Colon (tissue), 2 donors: ENCODE results near the gene NPIPB8.
"Not testable (repeated sequence)": the region's sequence is repeated elsewhere in the genome, so short reads cannot be mapped to it uniquely, and the experiment has no call there.

ENCODE experiments used
- FAIRE-seq: peaks from 2 replicates; lab custom pipeline; 2012; peaks lifted over from hg19 to GRCh38; lab: Jason Lieb, UNC
- donor health status: control.
- donor health status: control.

NPIPB8 gene

DNA sequence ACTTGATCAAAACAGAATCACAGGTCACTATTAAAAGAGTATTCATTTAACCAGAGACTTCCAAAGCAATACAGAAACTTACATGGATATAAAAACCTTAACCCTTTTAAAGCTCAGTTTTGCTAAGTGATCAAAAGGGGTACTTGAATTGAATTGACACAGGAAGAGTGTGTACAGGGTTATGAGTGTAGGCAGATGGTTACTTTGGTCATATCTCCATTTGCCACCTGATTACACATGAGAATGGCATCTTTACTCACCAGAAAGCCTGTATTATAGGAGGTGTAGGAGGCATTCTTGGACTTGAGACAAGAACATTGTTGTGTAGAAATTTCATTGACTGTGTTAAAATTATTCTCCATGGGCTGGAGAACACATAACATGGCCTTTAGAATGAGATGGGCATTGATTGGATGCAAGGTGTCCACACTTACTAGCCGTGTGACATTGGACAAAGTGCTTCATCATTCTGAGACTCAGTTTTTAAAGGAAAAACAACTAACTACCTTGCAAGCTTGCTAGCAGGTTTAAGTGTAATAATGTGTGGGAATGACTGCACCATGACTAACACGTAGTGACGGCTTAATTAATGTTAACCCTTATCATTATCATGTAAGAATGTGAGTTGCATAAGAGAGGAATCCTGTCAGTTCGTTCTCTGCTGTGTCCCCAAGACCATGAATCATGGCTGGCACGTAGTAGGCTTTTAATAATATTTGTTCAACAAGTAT lies 1.6 kb upstream of the NPIPB8 start:
- not testable (repeated sequence) for FAIRE-seq

DNA sequence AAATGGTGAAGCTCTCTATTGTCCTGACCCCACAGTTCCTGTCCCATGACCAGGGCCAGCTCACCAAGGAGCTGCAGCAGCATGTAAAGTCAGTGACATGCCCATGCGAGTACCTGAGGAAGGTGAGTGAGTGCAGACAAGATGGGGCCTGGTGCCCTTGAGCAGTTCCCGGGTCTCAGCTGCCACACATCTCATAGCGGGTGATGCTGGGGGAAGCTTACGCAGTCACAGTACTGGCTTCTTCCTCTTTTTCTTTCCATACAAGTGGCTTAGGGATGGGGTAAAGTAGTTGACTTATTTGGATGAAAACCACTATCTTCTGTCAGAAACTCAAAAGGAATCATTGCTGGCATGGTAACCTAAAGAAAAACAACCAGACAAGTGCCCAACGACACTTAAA lies 494 bp downstream of the NPIPB8 start:
- not testable (repeated sequence) for FAIRE-seq

DNA sequence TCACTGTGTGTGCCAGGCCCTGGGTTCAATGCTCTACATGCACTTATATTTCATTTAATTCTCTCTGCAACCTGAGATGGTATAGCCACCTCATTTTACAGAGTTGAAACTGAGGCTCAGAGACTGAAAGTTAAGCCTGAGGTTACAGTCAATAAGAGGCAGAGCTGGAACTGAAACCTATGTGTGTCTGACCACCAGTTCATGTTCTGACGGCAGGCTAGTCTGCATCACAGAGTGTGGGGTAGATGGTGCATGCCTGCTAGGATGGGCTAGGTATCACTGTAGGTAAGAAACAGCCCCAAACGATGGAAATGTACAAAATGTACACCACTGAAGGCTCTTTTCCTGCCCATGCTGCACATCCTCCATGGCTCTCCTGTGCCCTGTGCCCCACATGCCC lies 2.1 kb downstream of the NPIPB8 start:
- FAIRE-seq, result not testable (repeated sequence)

DNA sequence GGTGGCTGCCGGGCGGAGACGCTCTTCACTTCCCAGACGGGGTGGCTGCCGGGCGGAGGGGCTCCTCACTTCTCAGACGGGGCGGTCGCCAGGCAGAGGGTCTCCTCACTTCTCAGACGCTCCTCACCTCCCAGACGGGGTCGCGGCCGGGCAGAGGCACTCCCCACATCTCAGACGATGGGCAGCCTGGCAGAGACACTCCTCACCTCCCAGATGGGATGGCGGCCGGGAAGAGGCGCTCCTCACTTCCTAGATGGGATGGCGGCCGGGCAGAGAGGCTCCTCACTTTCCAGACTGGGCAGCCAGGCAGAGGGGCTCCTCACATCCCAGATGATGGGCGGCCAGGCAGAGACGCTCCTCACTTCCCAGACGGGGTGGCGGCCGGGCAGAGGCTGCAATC lies 28.4 kb downstream of the NPIPB8 start:
- not testable (repeated sequence) for FAIRE-seq

DNA sequence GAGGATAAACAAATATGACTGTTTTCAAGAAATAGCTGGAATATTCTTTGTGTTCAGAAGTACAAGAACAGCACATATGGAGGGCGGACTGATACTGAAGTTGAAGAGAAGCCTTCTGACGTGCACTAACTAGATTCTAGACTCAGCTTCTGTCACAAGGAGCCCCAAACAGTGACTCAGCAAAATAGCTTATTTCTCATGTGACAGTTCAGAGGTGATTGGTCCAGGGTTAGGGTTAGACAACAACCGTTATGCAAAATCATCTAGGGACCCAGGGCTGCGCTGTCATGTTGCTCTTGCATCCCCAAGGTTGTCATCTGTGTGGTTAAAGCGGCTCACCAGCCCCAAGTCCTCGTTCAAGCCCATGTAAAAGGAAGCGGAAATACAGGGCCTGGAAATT lies 29.6 kb downstream of the NPIPB8 start:
- FAIRE-seq, result not testable (repeated sequence)

DNA sequence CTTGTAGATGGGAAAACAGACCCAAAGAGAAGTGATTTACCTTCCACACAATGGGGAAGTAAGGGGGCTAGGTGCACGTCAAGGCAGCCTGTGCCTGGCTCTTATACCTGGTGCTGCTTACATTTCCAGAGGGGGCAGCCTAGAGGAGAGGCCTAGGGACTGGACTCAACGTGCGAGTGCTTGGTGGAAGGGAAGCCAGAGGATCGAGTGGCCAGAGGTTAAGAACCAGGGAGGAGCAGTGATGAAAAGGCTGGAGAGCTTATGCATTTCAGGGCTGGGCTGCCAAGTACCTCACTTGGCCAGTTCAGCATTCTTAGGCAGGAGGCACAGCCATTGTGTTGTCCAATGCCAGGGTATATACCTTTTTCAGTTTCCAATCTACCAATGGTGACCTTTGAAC lies 30.3 kb downstream of the NPIPB8 start:
- not testable (repeated sequence) for FAIRE-seq

DNA sequence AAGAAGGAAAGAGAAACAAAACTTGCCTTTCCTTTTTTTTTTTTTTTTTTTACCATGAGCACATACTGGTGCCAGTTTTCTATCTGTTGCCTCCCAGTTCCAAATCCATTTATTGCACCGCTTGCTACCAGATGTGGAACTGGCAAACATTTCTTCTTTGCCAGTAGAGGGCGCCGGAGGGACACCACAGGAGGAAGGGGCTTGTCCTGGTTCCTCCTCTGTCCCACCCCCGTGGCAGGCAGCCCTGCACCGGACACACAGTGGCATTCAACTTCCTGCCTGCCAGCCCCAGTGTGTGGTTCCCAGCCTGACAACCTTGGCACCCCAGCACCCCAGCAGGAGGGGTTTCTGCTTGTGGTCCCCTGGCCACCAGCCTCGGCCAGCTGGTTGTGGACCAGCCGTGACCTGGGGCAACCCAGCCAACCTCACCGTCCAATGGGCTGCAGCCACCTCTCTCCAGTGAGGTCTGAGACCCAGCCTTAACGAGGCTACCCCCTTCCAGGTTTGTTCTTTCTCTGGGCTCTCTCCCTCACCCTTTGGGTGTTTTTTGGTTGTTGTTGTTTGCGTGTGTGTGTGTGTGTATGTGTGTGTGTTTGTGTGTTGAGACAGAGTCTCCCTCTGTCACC lies 50.6 kb downstream of the NPIPB8 start:
- FAIRE-seq, result not testable (repeated sequence)

DNA sequence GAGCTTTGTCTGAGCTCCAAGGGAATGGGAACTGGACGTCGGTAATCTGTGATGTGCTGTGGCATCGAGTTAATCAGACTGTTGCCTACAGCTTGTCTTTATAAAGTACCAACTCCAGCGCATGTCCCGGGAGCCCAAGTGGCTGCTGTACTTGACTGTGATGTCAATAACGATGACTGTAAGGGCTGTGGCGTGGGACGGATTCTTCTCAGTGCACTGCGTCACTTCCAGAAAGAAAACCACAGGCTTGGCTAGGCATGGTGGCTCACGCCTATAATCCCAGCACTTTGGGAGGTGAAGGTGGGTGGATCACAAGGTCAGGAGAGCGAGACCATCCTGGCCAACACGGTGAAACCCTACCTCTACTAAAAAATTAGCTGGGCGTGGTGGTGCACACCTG lies 51.6 kb downstream of the NPIPB8 start:
- FAIRE-seq, result not testable (repeated sequence)

DNA sequence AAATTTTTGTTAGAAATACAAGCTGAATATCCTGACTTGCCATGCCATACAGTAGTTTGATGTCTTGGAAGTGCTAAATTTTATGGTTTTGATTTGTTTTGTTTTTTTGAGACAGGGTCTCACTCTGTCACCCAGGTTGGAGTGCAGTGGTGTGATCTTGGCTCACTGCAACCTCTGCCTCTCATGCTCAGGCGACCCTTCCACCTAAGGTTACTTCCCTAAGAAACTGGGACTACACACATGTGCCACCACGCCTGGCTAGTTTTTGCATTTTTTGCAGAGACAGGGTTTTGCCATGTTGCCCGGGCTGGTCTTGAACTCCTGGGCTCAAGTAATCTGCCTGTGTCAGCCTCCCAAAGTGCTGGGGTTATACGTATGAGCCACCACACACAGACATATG lies 53.9 kb downstream of the NPIPB8 start:
- not testable (repeated sequence) for FAIRE-seq

DNA sequence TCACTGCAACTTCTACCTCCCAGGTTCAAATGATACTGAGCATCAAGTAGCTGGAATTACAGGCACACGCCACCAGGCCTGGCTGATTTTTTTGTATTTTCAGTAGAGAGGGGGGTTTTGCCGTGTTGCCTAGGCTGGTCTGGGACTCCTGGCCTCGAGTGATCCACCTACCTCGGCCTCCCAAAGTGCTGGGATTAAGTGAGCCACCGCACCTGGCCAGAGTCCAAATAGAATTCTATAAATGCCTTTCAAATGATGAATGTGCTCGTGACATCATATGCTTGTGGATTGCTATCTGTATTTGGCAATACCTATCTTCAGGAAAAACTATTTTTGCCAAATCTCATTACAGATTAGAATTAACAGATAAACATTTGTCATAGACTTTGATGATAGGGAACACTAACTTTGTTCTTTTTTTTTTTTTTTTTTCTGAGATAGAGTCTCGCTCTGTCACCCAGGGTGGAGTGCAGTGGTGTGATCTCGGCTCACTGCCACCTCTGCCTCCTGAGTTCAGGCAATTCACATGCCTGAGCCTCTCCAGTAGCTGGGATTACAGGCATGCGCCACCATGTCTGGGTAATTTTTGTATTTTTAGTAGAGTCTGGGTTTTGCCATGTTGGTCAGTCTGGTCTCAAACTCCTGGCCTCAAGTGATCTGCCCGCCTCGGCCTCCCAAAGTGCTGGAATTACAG lies 55.5 kb downstream of the NPIPB8 start:
- FAIRE-seq, result not testable (repeated sequence)

DNA sequence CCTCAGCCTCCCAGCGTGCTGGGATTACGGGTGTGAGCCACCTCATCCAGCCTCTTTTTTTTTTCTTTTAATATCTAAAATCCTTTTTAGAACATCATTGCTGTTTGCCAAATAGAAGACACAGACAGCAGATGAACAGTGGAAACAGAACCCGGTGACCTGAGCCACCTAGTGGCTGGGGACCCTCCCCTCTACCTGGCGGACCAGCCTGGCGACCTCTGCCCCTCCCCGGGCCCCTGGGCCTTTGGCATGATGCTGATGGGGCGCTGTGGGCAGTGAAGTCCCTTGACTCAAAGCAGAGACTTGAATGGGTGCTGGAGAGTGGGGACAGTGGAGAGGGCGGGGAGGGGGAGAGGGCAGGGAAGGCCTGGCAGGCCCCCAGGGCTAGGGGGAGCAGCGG lies 61.9 kb downstream of the NPIPB8 start:
- not testable (repeated sequence) for FAIRE-seq

DNA sequence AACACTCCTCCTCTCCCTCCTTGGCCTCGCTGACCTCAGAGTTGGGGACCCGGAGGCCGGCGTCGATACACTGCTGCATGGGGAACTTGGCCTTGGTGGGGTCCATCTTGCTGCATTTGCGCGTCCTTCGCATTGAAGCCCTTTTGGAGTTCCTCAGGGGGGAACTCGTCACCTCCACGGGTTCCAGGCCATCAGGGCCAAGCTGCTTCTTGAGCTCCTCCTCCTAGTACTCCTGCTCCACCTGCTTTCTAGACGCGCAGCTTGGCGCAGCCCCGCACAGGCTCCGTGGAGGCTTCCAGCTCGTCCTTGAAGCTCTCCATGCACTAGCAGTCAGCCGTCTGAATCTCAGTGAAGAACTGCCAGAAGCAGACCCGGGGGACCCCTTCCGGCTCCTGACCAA lies 62.5 kb downstream of the NPIPB8 start:
- FAIRE-seq, result not testable (repeated sequence)

DNA sequence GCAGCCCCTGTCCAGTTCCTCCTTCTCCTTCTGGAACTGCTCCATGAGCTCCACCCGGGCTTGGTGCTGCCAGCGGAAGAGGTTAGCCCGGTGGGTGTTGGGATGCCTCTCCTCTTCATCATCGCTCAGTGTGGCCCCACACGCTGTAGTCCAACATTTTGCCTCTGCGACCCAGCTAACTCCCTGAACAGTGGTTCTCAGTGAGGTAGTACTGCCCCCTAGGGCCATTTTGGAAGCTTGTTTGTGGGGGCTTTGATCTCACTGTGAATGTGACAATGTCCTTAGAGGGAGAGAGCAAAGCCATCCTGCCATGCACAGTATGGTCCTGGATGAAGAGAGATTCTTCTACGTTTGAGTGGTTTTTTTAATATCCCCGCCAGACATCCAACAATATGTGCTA lies 63.5 kb downstream of the NPIPB8 start:
- FAIRE-seq, result not testable (repeated sequence)

DNA sequence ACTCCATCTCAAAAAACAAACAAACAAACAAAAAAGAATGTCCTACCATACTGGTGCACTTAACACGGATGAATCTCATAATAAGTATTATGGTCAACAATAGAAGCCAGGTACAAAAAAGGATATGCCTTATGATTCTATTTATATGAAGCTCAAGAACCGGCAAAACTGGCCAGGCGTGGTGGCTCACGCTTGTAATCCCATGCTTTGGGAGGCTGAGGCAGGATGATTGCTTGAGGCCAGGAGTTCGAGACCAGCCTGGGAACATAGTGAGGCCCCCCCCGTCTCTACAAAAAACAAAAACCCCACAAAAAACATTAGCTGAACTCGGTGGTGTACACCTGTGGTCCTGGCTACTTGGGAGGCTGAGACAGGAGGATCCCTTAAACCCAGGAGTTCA lies 66.4 kb downstream of the NPIPB8 start:
- FAIRE-seq, result not testable (repeated sequence)
